BE2C (cell line): Measurements from ENCODE around the gene KIFC3.
A peak's percentile ranks its signal among the peaks of the same experiment; 100 is the strongest.

Source experiments
- DNase-seq: peaks from one replicate; pipeline ENCODE4 v3.0.0-alpha.2; 2020
- H3K27me3 ChIP-seq: fragments of 250-450 bp; sonication (Bioruptor Pico); 2 replicates; pipeline ENCODE4 v1.5.1; 2020; ENCODE audit warnings: mild to moderate bottlenecking
- H3K36me3 ChIP-seq: fragments of 250-450 bp; sonication (Bioruptor Pico); 2 replicates; pipeline ENCODE4 v1.5.1; 2020; ENCODE audit warnings: mild to moderate bottlenecking
- H3K4me1 ChIP-seq: fragments of 250-450 bp; sonication (Bioruptor Pico); 2 replicates; pipeline ENCODE4 v1.5.1; 2020
- H3K4me3 ChIP-seq: 2 replicates; pipeline ENCODE4 v1.5.1; 2011; ENCODE audit warnings: low read depth, low read length
- H3K9me3 ChIP-seq: fragments of 250-450 bp; sonication (Bioruptor Pico); 2 replicates; pipeline ENCODE4 v1.5.1; 2020
- CTCF ChIP-seq: IDR thresholded peaks from 2 replicates; pipeline ENCODE4 v1.5.1; 2012; ENCODE audit warnings: mild to moderate bottlenecking, low read depth, low read length

The KIFC3 gene

DNA sequence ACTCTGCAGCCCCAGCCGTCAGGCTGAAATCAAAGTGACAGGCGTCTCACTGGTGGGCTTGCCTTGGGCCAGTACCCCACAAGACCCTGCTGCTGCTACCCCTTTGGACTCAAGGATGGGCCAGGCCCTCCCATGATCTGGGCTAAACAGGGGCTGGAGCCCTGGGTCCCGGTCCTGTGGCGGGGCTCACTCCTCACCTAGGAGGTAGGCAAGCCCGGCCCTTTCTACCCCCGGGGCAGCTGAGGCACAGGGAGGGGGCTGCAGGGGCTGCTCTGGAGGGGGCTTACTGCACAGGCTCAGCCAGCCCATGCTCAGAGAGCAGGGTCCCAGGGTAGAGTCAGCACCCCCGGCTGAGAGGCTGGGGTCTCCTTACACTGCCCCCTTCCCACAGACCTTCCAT is 43.2 kb downstream of the KIFC3 start:
- Histone ChIP-seq H3K9me3 (no peaks in the 10 kb centered on the region), H3K4me1 (peaks cover 7% of the 10 kb centered on the region), H3K36me3 (peaks cover 14% of the 10 kb centered on the region), H3K4me3 (no peak overlapping the region), H3K27me3 (no peaks in the 10 kb centered on the region)
- DNase-seq: peak; percentile 12
- TF ChIP-seq CTCF: no peak

GRCh38 chr16:57758331-57759117 is 43.8 kb downstream of the KIFC3 start:
- peak; percentile 15 for DNase-seq
- Histone ChIP-seq H3K9me3 (no peaks in the 10 kb centered on the region), H3K36me3 (peaks cover 14% of the 10 kb centered on the region), H3K4me3 (no peak overlapping the region), H3K4me1 (peaks cover 2% of the 10 kb centered on the region), H3K27me3 (no peaks in the 10 kb centered on the region)
- no peak for TF ChIP-seq CTCF

GRCh38 chr16:57757883-57758282 is 44.4 kb downstream of the KIFC3 start:
- Histone ChIP-seq H3K4me1 (no peaks in the 10 kb centered on the region; the same call in 1 of the 2 replicates), H3K9me3 (no peaks in the 10 kb centered on the region), H3K27me3 (no peaks in the 10 kb centered on the region), H3K36me3 (peaks cover 14% of the 10 kb centered on the region), H3K4me3 (no peak overlapping the region)
- no peak for TF ChIP-seq CTCF
- no peak for DNase-seq

DNA sequence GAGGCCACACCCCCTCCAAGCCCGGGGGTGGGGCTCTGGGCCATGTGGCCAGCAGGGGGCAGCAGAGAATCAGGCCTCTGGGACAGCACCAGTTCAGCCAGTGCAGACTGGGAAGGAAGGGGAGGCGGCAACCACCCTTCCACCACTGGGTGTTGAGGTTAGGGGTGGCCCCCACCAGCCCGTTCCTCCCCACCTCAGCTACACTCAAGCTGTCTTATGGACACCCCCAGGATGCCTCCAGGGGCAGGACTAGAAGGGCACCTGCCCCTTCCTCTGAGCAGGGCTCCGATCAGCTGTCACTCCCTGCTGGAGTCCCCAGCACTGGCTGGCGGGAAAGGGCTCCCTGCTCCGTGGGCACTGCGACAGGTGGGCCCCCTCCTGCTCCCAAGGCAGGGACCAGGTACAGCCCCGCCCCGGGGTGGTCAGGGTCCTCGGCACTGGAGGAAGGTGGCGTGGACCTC is 44.9 kb downstream of the KIFC3 start:
- DNase-seq: peak; percentile 92
- H3K36me3 ChIP-seq: peaks cover 14% of the 10 kb centered on the region

DNA sequence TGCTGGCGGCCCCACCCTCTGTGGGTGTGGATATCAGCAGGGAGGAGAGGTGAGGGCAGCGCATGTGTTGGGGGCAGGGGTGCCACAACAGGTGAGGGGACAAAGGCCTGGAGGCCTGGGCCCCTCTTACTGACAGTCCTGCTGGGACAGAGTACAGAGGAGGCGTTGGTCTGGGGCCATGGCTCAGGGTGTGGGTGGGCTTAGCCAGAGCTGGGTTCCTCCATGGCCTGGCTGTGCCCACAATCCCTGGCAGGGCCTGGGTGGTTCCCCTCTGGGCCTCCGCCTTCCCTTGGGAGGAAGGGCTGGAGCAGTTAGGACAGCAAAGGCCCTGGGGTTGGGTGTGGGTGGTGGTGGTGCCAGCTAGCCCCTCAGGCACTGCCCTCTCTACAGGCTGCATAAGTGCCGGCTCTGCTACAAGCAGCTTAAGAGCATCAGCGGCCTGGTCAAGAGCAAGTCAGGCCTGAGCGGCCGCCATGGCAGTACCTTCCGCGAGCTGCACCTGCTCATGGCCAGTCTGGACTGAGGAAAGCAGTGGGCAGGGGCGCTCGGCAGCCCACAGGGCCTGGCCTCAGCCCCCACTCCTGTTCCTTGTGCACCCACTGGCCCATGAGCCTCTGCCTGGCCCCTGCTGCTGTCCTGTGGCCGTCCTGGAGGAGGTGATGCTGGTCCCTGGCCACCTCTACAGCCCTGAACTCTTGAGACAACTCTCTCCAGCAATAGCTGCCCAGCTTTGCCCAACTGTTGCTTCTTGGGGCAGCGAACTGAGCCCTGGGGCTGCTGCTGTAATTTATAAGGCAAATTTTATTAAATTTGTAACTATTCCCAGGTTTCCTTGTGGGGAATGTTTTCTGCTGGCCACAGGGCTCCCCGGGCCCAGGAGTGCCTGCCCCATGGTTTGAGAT is 45.6 kb downstream of the KIFC3 start:
- no peak for TF ChIP-seq CTCF
- DNase-seq: peak; percentile 12
- peaks cover 18% of the 10 kb centered on the region for H3K36me3 ChIP-seq
- no peaks in the 10 kb centered on the region for H3K27me3 ChIP-seq
- H3K4me1 ChIP-seq: no peaks in the 10 kb centered on the region
- H3K4me3 ChIP-seq: no peak overlapping the region
- no peaks in the 10 kb centered on the region for H3K9me3 ChIP-seq

More for the DNA sequence above, 44.9 kb downstream of the KIFC3 start:
- no peaks in the 10 kb centered on the region for H3K9me3 ChIP-seq
- peak; percentile 94 for TF ChIP-seq CTCF
- H3K4me1 ChIP-seq: no peaks in the 10 kb centered on the region
- H3K27me3 ChIP-seq: no peaks in the 10 kb centered on the region
- no peak overlapping the region for H3K4me3 ChIP-seq
